ENCODE data around the gene PPL.
"Not testable (repeated sequence)": the region's sequence is repeated elsewhere in the genome, so short reads cannot be mapped to it uniquely, and the experiment has no call there.

Gene PPL, protein sequence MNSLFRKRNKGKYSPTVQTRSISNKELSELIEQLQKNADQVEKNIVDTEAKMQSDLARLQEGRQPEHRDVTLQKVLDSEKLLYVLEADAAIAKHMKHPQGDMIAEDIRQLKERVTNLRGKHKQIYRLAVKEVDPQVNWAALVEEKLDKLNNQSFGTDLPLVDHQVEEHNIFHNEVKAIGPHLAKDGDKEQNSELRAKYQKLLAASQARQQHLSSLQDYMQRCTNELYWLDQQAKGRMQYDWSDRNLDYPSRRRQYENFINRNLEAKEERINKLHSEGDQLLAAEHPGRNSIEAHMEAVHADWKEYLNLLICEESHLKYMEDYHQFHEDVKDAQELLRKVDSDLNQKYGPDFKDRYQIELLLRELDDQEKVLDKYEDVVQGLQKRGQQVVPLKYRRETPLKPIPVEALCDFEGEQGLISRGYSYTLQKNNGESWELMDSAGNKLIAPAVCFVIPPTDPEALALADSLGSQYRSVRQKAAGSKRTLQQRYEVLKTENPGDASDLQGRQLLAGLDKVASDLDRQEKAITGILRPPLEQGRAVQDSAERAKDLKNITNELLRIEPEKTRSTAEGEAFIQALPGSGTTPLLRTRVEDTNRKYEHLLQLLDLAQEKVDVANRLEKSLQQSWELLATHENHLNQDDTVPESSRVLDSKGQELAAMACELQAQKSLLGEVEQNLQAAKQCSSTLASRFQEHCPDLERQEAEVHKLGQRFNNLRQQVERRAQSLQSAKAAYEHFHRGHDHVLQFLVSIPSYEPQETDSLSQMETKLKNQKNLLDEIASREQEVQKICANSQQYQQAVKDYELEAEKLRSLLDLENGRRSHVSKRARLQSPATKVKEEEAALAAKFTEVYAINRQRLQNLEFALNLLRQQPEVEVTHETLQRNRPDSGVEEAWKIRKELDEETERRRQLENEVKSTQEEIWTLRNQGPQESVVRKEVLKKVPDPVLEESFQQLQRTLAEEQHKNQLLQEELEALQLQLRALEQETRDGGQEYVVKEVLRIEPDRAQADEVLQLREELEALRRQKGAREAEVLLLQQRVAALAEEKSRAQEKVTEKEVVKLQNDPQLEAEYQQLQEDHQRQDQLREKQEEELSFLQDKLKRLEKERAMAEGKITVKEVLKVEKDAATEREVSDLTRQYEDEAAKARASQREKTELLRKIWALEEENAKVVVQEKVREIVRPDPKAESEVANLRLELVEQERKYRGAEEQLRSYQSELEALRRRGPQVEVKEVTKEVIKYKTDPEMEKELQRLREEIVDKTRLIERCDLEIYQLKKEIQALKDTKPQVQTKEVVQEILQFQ (N-terminal part only)

DNA sequence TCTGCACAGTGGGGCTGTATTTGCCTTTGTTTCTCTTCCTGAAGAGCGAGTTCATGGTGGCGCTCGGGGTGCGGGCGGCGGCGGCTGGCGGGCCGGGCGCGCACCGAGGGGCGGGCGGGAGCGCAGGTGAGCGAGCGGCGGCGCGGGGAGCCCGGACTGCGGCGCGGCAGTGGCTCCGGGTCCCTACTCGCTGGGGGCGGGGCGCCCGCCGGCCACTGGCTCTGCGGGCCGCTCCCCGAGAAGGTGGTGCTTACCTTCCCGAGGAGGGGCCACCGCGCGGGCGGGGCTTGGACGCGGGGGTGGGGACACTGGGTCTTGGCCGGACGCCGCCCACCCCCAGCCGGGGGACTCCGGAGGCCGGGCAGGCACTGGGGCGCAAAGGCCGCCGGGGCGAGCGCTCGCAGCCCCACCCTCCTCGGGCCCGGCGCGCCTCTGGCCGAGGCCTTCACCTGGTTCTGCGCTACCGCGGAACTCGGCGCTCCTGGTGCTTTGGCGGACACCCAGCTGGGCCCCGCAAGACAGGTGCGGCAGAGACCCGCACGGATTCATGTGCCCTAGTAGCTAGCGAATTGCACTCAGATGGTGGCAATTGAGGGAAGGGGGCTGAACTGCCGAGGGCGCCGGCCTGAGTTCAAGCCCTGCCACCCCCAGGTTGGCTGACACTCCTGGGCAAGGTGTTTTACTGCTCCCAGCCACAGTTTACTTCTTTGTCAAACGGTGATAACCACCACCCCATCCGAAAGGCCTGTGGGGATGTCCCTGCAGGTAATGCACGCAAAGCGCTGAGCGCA, at the start of gene PPL:
TSS of gene PPL (minus strand) at position 158 of the 791 bp plus-strand sequence. CDS start at position 55, 103 bp downstream.
- DNase-seq (ENCODE audit: low spot score): no peak

DNA sequence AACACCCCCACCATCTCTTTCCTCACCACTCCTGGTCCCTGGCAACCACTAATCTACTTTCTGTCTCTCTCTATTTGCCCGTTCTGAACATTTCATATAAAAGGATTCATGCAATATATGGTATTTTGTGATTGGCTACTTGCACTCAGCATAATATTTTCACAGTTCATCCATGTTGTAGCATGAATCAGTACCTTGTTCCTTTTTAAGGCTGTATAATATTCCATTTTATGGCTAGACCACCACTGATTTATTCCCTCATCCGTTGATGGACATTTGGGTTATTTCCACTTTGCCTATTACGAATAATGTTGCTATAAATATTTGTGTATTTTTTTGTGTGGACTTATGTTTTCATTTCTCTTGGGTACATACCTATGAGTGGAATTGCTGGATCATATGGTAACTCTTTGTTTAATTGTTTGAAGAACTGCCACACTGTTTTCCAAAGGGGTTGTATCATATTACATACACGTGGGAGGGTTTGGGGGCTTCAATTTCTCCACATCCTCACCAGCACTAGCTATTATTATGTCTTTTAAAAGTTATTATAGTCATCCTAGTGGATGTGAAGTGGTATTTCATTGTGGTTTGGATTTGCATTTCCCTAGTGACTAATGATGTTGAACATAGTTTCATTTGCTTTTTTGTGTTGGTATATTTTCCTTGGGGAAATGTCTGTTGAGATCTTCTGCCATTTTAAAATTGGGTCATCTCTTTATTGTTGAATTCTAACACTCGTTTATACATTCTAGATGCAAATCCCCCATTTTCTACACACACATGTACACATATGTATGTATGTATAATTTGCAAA, 47.4 kb upstream of the PPL start:
- DNase-seq (ENCODE audit: low spot score): no peak

DNA sequence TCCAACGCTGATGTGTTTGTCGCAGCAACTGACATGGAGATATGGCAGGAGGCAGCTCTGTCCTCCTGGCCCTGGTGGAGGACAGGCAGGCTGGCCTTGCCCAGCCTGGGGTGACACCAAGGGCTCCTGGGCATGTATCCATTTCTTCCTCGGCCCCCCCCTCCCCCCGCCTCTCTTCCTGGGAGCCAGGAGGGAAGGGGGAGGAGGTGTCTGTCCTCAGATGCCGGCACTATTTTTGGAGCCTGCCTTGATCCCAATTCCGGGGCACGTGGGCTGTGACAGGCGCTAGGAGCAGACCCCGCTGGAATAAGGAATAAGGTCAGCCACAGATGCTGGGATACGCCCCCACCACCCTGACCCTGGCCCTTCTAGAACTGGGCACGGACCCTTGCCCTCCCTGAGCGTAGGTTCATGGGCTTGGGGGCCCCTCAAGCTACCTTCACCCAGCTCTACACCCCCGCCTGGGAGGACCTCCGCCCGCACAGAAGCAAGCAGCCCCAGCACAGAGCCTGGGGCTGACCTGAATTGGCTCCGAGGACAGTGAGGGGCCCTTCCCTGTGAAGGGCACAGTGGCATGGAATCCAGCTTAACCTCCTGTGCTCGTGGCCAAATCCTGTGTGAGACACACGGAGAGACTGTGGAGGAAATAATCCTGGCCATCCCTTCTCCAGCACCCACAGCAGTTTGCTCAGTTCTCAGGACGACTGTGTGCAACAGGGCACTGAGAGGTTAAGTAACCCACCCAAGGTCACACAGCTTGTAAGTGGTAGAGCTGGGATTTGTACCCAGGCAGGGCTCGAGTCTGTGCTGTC, 45.3 kb upstream of the PPL start:
- DNase-seq (ENCODE audit: low spot score): no peak

DNA sequence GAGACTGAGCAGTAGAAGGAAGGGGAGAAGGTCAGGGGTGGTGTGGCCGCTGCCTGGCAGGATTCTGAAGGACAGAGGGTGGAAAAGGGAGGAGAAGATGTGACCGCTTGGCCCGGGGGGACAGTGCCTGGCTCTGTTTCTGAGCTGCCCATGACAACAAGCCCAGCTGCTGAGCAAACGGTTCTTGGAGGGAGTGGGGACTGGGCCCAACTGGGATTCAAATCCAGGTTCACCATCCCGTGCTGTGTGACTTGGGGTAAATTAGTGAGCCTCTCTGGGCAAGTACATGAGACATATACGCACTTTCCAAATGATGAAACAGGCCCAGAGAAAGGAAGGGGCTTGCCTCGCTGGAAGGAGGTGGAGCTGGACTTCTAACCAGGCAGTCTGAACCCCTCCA, 44.5 kb upstream of the PPL start:
- DNase-seq (ENCODE audit: low spot score): no peak

DNA sequence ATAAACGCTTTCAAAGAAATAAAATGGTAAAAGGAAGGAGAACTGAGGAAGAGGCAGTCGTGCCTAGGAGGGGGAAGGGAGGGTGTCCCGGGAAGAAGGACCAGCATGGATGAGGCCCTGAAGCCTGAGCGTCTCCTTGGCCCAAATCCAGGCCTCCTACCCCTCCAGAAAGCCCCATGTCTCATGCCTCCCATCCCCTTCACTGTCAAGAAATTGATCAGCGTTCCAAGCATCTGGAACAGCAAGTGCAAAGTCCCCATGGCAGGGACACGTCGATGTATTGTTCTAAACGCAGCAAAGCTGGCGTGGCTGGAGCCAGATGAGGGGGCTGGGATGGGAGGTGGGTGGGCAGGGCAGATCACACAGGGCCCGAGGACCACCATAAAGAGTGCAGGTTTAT, 43.7 kb upstream of the PPL start:
- no peak for DNase-seq (ENCODE audit: low spot score)

DNA sequence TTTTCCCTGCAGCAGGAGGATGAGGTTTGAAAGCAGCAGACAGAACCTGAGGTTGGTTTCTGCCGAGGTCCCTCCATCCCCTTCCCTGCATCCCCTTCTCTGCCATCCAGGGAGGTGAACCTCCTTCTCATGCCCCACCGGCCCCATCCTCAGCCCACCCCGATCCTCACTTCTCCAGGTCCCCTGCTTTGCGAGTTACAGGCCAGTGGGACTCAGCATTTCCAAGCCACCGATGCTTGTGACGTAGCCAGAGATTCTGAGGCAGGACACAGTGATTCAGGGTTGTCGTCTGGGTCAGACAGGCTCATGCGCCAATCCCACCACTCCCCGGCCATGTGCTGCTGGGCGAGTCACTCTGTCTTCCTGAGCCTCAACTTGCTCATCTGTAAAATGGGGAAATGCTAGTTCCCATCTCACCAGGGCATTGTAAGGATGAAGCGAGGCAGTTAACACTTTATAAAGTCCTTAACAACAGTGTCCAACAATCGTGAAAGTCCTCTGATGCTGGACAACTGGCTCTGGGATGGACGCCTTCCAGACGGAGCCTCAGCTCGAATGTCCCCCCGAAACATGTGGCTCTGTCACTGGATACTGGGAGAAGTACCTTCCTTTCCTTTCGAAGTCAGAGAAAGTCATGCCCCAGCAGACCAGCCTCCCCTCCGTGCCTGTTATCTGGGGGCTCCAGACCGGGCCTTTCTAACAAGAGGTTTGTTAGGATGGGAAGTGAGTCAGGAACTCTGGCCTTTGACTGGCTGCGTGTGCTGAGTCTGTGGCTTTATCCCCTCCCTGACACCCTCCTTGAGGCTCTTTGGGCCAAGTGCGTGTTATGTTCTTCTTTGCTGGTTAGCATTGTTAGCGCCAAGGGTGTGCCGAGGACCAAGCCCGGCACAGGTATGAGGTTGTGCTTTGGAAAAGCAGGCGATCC, 43.0 kb upstream of the PPL start:
- DNase-seq (ENCODE audit: low spot score): no peak

DNA sequence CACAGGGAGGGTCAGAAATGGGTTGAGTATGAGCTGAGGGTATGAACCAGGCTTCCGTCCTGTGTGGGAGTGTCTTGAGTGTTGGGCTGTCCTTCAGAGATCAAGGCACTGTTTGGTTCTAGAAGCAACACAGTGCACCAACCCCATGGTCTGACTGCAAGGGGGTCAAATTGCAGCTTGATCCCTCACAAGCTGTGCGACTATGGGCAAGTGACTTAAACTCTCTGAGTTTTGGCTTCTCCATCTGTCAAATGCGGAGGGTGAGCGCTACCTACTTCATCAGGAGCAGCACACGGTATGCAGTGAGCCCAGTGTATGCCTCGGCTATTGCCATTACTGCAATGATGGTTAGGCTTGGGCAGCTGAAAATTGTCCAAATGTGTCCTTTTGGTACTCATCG, 42.2 kb upstream of the PPL start:
- no peak for DNase-seq (ENCODE audit: low spot score)

DNA sequence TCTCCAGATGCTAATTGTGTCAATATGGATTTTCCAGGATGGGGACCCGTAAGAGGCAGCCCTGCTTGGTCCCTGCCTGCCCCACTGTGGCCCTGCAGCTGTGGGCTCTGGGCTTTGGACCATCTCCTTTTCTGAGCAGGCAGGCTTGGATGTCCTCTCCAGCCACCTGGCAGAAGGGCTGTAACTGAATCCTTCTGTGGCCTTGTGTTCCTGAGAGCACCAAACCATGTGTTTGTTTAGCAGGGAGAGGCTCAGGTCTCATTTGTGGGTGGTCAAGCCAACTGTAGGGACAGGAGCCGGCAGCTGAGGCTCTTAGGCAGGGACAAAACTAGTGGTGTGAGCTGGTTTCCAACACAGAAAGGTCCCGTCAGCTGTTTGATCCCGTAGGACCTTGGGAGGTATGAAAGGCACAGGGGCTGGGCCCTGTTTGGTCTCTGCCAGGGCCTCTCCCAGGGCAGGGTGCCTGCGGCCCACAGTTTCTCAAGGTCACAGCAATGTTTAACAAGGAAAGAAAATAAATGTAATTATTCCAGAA, 39.7 kb upstream of the PPL start:
- DNase-seq (ENCODE audit: low spot score): no peak

DNA sequence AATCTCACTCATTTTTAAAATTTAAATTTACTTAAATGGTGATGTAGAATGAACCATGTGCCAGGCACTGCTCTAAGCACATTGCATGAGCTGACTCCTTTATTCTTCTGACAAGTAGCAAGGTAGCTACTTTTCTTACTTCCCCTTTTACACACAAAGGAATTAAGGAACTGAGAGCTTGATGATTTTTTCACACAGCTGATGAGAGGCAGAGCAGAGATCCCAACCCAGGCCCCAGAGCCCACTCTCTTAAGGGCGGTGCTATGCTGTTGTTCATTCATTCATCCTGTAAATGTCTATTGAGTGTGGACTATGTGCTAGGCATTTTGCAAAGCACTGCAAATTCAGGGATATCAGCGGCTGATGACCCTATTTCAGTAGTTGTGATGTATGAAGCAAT, 39.1 kb upstream of the PPL start:
- no peak for DNase-seq (ENCODE audit: low spot score)

DNA sequence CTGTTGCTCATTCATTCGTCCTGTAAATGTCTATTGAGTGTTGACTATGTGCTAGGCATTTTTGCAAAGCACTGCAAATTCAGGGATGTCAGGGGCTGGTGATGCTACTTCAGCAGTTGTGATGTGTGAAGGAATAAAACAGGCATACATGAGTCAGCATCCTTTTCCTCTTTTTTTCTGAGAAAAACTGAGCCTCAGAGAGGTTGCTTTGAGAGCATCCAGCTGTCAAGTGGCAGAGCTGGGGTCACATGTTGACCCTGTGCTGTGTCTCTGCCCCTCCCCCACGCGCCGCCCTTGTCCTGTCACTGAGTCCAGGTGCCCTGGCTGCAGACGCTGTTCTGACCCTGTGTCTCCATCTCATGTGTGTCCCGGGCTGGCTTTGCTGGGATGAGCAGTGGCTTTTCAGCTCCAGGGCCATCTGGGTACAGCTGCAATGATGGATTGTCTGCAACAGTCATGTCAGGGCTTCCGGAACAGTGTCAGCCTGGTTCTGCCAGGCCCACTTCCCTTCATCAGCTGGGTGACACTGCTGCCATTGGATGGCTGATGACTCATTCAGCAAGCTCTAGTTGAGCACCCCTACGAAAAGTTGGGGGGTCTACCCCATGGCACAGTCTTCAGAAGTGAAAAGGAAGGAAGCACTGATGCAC, 36.1 kb upstream of the PPL start:
- DNase-seq (ENCODE audit: low spot score): no peak

DNA sequence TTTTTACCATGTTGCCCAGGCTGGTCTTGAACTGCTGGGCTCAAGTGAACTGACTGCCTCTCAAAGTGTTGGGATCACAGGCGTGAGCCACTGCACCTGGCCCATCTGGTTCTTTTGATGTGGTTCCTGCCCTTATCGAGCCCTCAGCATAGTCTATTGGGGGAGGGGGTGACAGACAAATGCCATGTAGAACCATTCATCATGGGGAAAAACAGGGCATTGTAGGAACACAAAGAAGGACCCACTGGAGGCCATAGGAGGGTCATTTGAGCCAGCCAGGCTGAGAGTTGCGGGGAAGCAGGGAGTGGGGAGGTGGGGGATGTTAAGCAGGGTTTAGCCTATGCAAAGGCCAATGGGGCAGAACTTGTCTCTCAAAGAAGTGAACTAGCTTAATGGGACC, 33.1 kb upstream of the PPL start:
- DNase-seq (ENCODE audit: low spot score): no peak

DNA sequence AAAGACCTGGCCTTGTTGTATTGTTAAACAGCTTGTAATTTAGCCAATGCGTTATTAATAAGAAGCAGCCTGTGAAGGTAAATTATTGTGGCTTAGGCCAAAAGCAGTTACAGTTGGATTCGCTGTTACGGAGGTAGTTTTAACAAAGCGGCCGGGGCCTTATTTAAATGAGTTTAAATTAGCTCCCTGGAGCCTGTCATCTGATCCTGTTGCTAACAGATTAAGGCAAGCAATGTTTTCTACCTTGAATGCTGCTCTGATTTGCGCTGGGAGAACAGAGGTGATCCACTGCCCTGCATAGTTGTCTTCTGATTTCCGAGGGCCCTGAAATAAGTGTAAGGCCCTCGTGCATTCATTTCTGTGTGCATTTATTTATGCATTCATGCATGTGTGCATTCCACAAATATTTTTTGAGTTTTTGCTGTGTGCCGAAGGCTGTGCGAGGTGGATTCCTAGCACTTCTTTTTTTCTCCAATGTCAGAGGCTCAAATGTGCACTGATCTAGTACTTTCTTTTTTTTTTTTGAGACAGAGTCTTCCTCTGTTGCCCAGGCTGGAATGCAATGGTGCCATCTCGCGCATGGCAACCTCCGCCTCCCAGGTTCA, 32.0 kb upstream of the PPL start:
- DNase-seq (ENCODE audit: low spot score): no peak

DNA sequence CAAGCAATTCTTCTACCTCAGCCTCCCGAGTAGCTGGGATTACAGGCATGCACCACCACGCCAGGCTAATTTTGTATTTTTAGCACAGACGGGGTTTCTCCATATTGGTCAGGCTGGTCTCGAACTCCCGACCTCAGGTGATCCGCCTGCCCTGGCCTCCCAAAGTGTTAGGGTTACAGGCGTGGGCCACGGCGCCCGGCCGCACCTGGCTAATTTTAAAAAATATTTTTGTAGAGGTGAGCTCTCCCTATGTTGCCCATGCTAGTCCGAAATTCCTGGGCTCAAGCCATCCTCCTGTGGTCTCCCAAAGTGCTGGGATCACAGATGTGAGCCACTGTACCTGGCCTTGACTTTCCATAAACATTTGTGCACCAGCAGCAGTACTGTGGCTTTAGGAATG, 31.3 kb upstream of the PPL start:
- not testable (repeated sequence) for DNase-seq (ENCODE audit: low spot score)

DNA sequence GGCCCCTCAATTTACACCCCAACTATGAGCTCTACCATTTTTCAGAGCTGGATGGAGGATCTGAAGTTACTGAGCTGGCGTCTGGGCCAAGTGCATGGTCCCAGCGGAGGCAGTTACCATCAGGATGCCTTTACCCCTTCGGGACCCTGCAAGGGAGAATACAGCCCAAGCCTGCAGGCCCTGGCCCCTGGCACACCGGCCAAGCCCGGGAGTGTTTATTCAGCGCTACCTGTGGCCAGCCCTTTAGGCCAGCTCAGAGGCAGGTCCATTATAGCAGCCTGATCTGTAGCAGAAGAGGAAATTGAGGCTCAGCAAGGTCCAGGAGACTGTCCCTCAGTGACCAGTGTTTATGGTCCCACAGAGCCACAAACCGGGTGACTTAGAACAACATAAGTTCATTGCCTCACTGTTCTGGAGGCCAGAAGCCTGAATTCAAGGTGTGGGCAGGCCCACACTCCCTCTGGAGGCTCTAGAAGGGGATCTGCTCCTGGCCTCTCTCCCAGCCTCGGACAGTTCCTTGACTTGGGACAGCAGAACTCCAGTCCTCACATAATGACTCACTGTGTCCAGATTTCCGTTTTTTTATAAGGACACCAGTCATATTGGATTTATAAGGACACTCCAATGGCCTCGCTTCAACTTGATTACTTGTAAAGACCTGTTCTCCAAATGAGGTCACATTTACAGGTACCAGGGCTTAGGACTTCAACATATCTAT, 29.9 kb upstream of the PPL start:
- DNase-seq (ENCODE audit: low spot score): no peak

DNA sequence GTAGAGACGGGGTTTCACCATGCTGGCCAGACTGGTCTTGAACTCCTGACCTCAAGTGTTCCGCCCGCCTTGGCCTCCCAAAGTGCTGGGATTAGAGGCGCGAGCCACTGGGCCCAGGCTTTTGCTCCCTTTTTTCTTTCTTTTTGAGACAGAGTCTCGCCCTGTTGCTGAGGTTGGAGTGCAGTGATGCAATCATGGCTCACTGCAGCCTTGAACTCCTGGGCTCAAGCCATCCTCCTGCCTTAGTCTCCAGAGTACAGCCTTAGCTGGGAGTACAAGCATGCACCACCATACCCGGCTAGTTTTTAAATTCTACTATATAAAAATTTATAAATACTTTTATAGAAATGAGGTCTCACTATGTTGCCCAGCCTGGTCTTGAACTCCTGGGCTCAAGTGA, 26.6 kb upstream of the PPL start:
- not testable (repeated sequence) for DNase-seq (ENCODE audit: low spot score)

DNA sequence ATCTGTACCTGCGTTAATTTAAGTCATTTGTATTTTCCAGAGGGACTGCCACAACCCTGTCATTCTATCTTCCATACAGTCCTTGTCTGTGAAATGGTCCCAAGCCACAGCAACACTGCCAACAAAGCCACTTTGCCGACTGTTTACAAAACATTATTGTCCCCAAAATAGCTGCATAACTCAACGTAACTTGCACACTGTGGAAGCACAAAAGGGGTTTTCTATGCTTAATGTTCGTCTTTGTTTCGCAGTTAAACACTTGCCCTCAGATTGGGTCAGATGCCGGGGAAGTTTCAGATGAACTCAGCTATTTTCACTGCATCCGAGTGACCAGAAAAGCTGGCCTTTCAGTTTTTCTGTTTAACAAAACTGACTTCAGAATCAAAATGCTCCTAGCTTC, 25.8 kb upstream of the PPL start:
- DNase-seq (ENCODE audit: low spot score): no peak

DNA sequence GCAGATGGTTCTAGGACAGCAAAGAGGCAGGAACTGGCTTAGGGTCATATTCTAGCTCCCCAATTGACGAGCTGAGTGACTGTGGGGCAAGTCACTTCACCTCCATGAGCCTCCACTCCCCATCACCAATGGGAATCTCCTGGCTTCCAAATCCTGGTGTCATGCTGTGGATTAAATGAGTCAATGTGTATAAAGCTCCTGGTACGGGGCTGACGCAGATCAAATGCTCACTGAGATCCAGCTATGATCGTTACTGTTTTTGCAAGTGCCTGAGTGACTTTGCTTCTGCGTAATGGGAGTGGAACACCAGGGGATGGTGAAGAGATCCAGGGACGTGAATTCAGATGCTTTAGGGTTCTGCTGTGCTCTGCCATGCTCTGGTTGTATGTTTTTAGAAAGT, 23.6 kb upstream of the PPL start:
- DNase-seq (ENCODE audit: low spot score): no peak

Measured in hematopoietic multipotent progenitor cell treated with erythropoietin and hydrocortisone succinate and interleukin-3 and kit ligand, for 15 days (in vitro differentiated cells).